Colon (tissue), 2 donors: ENCODE measurements around the gene GRK3.
"Not testable (repeated sequence)": the region's sequence is repeated elsewhere in the genome, so short reads cannot be mapped to it uniquely, and the experiment has no call there.

ENCODE experiments used
- FAIRE-seq: peaks from 2 replicates; lab custom pipeline; 2012; peaks lifted over from hg19 to GRCh38; lab: Jason Lieb, UNC
- donor health status: control.
- donor health status: control.

GRK3 gene

DNA sequence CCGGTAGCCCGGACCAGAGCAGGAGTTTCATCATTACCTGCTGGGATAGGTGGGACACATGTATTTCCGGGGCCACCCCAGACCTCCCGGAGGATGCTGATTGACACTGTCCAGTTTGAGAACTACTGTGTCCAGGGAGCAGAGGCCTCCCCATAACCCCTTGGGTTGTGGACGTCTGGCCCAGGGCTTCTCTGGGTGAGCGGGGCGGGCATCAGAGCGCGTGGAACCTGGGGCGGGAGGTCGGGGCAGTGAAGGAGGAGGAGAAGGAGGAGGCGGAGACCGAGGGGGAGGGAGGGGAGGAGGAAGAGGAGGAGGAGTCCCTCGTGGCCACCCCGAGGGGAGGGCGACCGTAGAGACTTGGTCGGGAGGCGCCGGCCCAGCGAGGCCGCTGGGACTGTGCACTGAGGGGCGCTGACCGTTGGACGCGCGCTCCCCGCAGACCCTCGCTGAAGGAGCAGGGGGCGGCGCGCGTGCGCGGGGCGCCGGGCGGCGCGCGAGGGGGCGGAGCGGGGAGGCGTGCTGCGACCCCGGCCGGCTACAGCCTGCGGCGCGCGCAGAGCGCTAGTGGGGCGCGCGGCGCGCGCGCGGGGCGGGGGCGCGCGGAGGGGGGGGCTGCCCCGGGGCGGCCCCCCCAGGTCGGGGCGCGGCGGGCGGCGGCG is at the start of gene GRK3:
Gene GRK3 (plus strand): TSS at position 356 of the 659 bp plus-strand sequence. CDS start 366 bp downstream, outside the sequence.
- no peak for FAIRE-seq

DNA sequence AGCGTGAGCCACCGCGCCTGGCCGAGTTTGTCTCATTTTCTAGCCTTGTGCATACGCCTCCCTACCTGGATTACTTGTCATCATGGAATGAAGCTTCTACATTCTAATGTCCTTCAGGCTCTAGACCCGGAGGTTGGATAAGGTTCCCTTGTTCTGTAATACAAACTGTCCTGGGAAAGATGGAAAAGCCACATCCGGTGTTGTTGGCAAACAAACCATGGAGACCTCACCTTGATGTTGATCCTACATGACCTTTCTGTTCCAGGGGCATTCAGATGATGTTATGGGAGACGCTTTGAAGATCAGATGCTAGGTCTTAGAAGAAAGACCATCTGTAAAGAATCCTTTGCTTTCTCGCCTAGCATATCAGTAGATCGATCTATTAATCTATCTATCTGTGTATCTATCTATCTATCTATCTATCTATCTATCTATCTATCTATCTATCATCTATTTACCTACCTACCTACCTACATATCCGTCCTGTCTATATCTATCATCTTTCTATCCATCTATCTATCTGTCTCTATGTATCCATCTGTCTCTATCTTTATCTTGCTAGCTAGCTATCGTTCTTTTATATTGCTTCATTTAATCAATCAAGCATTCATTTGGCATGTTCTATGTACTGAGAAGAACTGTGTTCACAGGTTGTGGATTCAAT is 46.3 kb upstream of the GRK3 start:
- FAIRE-seq = no peak

DNA sequence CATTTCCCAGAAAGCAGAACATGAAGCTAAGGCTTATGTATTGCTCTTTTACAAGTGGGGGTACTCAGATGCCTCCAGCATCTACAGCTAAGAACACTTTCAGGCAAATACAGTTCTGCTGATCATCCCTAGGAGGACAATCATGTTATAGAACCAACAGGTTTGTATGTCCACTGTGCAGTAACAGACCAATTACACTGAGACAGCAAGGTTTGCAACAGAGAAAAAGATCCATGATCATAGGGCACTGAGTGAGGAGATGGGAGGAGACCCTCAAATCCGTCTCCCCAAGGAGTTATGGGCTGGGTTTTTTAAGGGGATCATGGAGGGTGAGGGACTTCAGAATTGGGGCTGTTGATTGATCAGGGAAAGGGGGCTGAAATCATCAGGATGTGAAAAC is 39.1 kb upstream of the GRK3 start:
- no peak for FAIRE-seq

- not testable (repeated sequence) for FAIRE-seq
These were observed 38.5 kb upstream of the GRK3 start for GRCh38 chr22:25525804-25526584.

DNA sequence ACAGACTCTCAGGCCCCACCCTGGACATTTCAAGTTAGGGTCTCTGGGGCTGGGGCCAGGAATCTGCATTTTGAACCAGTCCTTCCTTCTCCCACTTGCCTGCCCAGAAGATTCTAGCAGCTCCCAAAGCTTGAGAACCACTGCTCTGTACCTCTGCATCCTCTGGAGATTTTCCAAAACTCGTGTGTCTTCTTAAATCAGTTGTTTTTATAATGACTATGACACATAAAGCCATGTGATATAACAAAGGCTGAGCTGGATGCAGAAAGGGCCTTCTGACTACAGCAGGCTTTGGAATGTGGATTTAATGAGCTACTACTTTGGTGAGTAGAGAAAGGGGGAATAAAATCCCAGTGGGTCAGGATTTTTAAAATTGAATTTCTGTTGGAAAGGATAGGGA is 37.5 kb upstream of the GRK3 start:
- FAIRE-seq = not testable (repeated sequence)

GRCh38 chr22:25528068-25528467 is 36.4 kb upstream of the GRK3 start:
- not testable (repeated sequence) for FAIRE-seq

DNA sequence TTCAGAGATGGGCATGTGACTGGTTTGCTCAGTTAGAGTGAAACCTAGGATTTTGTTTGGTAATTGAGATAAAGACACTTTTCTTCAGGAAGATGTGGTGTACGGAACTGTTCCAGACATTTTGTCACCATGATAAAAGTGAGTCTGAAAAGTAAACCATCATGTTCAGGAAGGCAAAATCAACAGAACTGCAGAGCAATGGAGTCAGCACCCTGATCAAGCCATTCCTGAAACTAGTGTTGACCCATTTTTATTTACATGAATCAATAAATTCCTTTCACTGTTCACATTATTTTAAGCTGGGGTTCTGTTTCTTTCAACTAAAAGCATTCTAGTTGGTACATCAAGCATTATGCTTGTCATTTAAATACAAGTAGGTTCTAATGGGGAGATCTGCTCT is 35.4 kb upstream of the GRK3 start:
- FAIRE-seq = not testable (repeated sequence)

- not testable (repeated sequence) for FAIRE-seq
These were observed 34.8 kb upstream of the GRK3 start for GRCh38 chr22:25529541-25530137.

- FAIRE-seq = not testable (repeated sequence)
These were observed 32.8 kb upstream of the GRK3 start for GRCh38 chr22:25531677-25532076.

DNA sequence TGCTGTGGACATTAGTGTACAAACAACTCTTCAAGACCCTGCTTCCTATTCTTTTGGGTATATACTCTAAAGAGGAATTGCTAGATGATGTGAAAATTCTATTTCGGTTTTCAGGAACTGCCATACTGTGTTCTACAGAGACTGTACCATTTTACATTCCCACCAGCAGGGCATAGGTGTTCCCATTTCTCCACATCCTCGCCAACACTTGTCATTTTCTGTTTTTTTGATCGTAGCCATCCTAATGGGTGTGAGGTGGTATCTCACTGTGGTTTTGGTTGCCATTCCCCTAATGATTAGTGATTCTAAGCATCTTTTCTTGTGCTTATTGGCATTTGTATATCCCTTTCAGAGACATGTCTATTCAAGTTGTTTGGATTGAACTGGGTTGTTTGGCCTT is 29.8 kb upstream of the GRK3 start:
- FAIRE-seq = no peak

DNA sequence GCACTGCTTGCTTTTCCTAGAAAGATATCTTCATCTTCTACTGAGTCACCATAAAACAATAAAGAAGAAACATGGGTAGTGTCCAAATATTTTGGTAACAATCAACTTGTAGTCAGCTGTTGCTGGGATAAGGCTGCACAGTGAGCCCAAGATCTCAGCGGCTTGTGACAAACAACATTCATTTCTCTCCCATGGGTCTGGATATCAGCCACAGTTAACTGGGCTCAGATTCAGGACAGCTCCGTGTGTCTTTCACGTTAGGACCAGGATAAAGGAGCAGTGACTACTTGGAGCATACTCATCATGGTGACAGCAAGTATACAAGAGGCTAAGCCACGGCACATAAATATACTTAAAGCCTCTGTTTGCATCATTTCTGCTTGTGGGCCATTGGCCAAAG is 27.9 kb upstream of the GRK3 start:
- no peak for FAIRE-seq

DNA sequence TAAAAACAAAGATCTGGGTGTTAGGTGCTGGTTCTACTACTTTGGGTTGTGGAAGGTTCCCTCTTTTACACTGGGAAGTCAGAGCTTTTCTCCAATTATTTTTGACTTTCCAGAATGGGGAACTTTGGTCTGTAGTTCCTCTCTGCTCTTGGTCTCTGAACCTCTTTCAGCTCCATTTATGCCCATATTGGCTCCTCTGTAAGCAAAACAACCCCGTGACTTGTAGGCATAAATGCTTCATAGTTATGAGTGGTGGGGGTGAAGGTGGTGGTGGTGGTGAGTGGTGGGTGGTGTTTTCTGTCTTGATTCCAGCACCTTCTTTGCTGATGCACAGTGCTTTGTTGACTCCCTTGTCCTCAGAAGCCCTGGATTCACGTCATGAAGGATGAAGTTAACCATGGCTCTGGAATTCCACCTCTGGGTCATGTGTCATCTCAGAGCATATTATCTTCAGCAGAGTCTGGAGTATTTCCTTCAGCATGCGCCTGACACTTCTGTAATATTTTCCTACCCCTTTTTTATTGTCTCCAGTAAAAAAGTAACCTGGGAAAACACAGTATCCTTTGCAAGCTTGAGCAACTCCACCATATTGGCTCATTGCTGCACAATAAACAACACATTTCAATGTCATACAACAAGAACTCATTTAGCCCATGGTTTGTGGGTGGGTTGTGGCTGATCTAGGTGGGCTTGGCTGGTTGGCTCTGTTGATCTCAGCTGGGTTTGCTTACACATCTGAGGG is 24.1 kb upstream of the GRK3 start:
- FAIRE-seq = no peak

- FAIRE-seq = no peak
These were observed 23.4 kb upstream of the GRK3 start for GRCh38 chr22:25540908-25541660.

- no peak for FAIRE-seq
These were observed 22.3 kb upstream of the GRK3 start for GRCh38 chr22:25542191-25542590.

- no peak for FAIRE-seq
These were observed 21.6 kb upstream of the GRK3 start for GRCh38 chr22:25542720-25543402.

GRCh38 chr22:25545146-25545545 is 19.3 kb upstream of the GRK3 start:
- FAIRE-seq = no peak

- no peak for FAIRE-seq
These were observed 18.8 kb upstream of the GRK3 start for GRCh38 chr22:25545672-25546071.

DNA sequence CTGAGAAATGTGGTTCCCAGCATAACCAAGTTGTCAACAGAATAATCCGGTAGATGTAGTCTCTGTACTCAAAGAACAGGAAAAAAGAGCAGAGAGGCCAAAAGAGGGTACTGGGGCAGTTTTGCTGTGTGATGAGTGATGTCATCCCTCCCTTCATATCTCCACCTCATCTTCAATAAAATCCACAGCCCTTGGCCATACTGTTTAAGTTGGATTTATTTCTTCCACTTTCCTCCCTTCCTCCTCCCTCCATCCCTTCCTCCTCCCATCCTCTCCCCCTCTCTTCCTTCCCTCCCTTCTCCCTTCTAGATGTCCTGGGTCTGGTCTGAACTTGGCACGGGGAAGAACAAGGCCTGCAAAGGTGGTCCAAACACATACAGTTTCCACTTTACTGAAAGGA is 18.2 kb upstream of the GRK3 start:
- no peak for FAIRE-seq

- no peak for FAIRE-seq
These were observed 17.7 kb upstream of the GRK3 start for GRCh38 chr22:25546751-25547150.

DNA sequence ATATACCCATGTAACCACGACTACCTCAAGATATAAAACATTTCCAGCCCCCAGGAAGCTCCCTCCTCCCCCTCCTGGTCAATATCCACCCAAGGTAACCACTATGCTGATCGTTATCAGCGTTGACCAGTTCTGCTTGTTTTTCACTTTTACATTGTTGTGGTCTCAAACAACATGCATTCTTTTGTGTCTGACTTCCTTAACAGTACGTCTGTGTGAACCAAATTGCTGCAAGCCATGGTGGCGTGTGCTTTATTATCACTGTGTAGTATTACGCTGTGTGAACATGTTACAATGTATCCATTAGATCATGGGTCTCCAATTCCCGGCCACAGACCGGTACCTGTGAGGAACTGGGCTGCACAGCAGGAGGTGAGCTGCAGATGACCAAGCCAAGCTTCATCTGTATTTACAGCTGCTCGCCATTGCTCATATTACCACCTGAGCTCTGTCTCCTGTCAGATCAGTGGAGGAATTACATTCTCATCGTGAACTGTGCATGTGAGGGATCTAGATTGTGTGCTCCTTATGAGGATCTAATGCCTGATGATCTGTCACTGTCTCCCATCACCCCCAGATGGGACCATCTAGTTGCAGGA is 15.5 kb upstream of the GRK3 start:
- no peak for FAIRE-seq
